GM21526 (cell line): ENCODE data around the gene NDUFV2.

ENCODE experiments used
- ATAC-seq: cut with Tn5 transposase; IDR thresholded peaks from one replicate; pipeline ENCODE4 v1.9.1; 2021; ENCODE audit warnings: moderate library complexity; ENCODE audit not compliant: unreplicated experiment, low FRiP score

NDUFV2 gene

GRCh38 chr18:9102508-9103375 is at the start of gene NDUFV2:
TSS of gene NDUFV2 (plus strand) at chr18:9102699. CDS start at chr18:9102744, 45 bp downstream.
- peak; percentile 88 for ATAC-seq

GRCh38 chr18:9053814-9054213 is 48.7 kb upstream of the NDUFV2 start:
- no peak for ATAC-seq

- peak; percentile 65 for ATAC-seq
These were observed 47.3 kb upstream of the NDUFV2 start for GRCh38 chr18:9055185-9055584.

DNA sequence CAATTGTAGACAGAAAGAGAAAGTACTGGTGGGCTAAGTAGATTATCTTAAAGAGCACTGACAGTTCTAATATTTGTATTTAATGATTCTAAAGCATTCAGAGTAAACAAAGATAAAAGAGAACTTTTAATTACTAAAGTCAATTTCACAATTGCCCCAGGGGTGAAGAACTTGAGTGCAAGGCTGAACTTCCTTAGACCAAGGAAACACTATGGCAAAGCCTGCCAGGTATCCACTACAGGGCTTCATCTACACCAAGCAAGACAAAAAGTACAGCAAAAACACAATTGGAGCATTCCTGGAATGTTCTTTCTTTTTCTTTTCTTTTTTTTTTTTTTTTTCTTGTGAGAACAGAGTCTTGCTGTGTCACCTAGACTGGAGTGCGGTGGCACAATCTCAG is 46.9 kb upstream of the NDUFV2 start:
- ATAC-seq: no peak

DNA sequence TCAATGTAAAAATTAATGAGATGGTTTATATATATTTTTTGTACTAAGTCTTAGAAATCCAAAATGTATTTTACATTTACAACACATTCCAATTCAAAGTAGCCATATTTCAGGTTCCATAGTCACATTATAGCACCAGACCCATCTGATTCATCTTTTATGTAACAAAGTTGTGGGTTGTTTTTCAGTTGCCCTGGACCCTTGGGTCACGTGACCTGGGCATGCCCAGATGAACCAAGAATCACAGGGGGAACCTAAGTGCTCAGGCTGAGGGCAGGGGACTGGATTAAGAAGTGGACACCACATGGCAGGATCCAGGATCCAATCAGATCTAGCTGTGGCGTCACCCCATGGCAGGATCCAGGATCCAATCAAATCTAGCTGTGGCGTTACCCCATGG is 44.9 kb upstream of the NDUFV2 start:
- no peak for ATAC-seq

GRCh38 chr18:9058406-9058805 is 44.1 kb upstream of the NDUFV2 start:
- ATAC-seq: no peak

- peak; percentile 5 for ATAC-seq
These were observed 40.1 kb upstream of the NDUFV2 start for GRCh38 chr18:9062418-9062751.

DNA sequence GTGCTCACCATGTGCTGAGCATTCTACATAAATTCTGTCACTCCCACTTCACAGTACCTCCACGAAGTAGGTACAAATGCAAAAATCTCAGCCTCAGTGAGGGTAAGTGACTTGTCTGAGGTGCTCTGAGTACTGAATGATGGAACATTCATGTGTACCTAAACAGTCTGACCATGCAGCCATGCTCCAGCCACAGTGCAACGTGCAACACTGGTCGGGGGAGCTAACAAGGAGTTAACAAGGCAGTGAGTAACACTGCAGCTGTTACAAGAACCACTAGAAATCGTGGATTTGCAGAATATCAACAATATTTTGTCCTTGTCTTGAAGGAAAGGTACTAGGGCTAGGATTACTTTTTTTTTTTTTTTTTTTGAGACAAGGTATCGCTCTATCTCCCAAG is 36.6 kb upstream of the NDUFV2 start:
- no peak for ATAC-seq

DNA sequence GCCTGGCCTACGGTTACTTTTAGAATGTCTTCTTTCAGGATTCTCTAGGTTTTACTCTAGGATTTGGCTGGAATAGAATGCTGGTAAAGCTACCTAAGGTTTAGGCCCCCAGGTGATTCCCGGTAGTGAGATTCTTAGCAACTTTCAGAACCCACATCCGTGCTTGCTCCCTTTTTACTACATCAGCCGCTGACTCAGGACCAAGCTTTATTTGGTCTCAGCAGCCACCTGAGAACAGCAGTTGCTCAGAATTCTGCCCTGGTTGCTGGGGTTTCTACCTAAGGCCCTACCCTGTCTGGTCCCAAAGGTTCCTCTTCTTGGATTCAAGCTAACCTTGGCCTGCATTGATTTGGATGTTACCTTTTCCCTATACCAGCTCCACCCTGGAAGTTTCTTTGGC is 36.1 kb upstream of the NDUFV2 start:
- peak; percentile 32 for ATAC-seq

DNA sequence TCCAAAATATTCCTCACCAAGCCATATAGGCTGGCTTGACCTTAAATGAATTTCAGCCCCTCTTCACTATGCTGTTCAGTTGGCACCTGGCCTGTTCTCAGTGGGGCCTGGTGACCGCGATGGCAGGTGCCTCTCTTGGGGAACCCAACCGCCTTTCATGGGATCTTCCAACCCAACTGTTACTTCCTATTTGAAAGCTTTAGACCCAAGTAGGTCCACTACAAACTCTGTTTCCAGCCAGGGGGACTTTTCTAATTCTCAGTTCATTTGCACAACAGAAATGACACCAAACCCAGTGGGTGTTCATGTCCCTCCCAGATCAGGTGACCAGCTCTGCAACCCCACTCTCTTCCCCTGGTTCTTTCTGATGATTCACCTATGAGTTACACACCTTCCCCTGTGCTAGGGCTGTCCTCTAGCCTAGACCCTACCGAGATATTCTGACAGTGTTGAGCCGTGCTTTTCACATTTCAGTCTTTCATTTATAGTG is 35.6 kb upstream of the NDUFV2 start:
- ATAC-seq: peak; percentile 46

DNA sequence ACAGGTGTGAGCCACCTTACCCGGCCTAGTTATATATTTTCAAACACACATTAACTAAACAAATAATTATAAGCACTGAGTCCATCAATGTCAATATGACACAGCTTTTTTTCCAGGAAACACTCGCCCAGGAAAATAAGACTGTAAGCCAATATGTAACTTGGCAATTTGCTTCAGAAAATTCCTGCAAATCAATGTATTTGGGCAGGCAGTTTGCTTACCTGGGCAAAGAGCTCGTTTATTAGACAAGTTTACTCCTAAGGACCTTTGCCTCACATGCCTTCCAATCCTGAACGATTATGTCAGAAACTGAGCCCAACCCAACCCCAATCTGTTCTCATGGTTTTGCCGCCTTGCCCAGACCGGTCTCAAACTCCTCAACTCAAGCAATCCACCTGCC is 34.7 kb upstream of the NDUFV2 start:
- no peak for ATAC-seq

- no peak for ATAC-seq
These were observed 34.2 kb upstream of the NDUFV2 start for GRCh38 chr18:9068346-9068745.

- ATAC-seq: no peak
These were observed 32.9 kb upstream of the NDUFV2 start for GRCh38 chr18:9069601-9070000.

DNA sequence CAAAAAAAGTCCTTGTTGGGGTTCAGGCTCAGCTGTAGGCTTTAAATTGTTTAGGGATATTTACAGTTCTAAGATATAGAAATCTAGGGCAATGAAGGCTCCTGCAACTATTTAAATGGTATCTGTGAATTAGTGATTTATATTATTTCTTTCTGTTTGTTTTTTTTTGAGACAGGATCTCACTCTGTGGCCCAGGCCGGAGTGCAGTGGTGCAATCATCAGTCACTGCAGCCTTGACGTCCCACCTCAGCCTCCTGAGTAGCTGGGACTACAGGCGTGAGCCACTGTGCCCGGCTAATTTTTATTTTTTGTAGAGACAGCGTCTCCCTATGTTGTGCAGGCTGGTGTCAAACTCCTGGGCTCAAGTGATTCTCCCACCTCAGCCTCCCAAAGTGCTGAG is 32.3 kb upstream of the NDUFV2 start:
- no peak for ATAC-seq

GRCh38 chr18:9079818-9080528 is 22.5 kb upstream of the NDUFV2 start:
- ATAC-seq: no peak

DNA sequence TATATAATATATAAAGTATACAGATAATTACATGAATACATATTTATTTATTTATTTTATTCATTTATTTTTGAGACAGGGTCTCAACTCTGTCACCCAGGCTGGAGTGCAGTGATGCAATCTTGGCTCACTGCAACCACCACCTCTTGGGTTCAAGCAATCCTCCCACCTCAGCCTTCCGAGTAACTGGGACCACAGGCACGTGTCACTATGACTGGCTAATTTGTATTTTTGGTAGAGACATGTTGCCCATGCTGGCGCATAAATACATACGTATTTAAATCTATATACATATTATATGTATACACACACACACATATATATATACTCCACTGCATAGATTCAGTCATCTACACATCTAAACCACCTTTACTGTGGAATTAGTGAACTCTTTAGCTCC is 20.6 kb upstream of the NDUFV2 start:
- no peak for ATAC-seq

DNA sequence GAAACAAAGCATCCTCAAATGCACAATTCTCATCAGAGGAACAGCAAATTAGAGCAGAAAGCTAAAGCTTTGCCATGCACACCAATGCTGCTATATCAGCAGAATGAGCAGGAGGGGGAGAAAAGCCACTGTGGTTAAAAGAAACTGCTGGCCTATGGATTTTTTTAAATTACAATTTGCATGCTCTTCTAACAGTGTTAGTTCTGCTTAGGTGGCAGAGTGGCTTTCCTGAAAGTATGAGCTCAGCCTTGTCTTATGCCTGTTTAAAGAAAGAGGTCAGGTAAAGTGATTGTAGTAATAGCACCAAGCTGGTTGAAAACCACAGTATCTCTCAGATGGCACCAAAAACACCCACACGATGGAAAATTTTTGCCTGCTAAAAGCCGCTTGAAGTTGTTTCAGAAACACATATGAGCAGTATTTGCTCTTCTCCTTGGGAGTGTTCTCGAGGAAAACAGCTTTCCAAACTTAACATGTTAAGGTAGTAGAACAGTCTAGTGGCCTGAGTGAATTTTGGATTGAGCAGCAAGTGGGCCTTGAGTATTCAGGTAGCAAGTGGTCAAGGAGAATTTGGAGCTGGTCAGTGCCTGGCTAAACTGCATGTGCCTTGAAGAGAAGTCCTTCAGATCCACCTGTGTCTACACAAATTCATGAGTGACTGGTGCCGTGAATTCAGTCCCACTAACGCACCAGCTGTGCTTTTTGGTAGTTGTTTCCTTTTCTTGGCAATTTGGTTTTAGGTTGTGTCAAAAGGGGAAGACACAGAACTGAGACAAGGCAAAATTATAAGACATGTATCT is 19.6 kb upstream of the NDUFV2 start:
- ATAC-seq: peak; percentile 76

DNA sequence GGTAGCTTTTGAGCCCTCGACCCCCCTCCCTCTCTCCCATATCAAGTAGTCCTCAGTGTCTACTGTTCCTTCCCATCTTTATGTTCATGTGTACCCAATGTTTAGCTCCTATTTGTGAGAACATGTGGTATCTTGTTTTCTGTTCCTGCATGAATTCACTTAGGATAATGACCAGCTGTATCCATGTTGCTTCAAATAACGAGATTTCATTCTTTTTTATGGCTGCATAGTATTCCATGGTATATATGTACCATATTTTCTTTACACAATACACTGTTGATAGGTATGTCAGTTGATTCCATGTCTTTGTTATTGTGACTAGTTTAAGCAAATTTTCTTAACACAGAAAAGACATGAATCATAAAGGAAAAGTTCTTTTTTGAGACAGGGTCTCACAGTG is 16.5 kb upstream of the NDUFV2 start:
- ATAC-seq: no peak

DNA sequence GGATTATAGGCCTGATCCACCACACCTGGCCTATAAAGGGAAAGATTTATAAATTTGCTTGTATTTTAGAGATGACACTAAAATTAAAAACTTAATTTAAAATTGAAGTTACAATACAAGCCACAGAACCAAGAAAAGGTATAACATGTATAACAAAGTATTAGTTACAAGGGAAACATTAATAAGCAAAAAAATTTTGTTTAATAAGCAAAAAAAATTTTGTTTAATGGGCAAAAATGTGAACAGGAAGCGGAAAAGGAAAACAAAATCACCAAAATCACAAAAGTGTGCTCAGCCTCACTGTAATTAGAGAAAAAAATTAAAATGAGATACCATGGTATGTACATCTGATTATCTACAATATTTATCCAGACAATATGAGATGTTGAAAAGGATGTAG is 15.9 kb upstream of the NDUFV2 start:
- ATAC-seq: no peak

GRCh38 chr18:9087144-9087543 is 15.4 kb upstream of the NDUFV2 start:
- ATAC-seq: no peak

DNA sequence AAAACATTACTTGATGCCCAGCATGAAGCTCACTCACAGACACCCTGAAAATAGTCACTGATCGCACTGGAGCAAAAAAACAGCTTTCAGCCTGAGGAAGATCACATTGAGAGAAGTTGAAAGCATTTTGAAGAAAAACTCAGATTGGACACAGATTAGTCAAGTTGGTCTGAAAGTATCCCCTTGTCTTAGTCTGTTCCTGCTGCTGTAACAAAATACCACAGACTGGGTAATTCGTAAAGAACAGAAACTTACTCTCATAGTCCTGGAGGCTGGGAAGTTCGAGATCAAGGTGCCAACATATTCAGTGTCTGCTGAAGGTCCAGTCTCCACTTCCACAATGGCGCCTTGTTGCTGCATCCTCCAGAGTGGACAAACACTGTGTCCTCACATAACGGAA is 14.2 kb upstream of the NDUFV2 start:
- no peak for ATAC-seq
